ENCODE results near the gene TRPM2. TPM values are rescaled to one million over a fixed set of nuclear protein-coding genes. Genes with fewer than 3 reads are reported as not detected.

The TRPM2 gene
- total RNA-seq, 1 experiment from 2014 or later, result 28.1 TPM

DNA sequence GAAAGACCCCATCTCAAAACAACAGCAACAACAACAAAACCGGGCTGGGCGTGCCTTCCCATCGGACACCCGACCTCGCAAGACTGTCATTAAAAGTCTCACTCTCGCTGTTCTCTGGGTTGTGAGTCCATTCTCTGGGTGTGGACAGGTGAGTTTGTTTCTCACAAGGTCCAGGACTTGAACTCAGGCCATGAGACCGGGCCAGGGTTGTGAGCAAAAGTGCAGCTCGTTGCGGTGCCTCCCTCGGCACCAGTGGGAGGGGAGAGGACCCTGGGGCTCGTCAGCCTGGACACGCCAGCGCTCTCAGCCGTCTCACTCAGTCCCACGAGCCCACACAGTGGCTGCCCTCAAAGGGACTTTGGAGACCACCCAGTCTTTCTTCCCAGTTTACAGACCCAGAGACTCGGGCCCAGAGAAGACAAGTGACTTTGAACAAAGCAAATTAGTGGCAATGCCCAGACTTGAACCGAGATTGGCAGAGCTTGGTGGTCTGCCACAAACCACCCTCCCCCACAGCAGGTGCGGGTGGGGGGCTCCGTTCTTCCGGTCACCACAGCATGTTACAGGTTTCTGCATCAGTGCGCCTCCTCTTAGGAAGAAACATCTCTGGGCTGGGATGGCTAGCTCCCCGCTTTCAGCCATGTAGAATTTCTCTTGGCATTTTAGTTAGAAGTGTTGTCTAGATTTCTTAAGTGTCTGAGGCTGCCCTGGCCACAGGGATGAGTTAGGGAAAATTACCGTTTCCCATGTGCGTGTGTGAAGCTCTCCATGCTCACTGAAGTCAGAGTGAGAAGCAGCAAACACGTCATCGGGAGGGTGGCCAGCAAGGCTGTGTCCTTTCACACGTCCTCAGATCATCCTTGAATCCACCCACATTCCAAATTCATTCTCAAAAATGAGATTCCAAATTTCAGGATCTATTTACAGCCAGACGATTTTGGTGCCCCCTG lies 130.1 kb downstream of the TRPM2 start:
- H3K79me2 ChIP-seq (ENCODE audit: insufficient read depth, low read length), result no peaks in the 10 kb centered on the region

More for the DNA sequence above, 130.1 kb downstream of the TRPM2 start:
- ChIA-PET RAD21 (ENCODE audit: low non-redundant PET in 1 of 2, low total read pairs in 2 of 2, uncharacterized antibody in 2 of 2, unreplicated experiment in 2 of 2) (interaction anchor here in 1 of 2 experiments (0.6 kb wide), 1 partner anchor 184 kb away, joined by 3 read pairs; no protein-coding TSS in a partner anchor), POLR2A (no interaction called here), CTCF (no interaction called here)
- no peak for TF ChIP-seq SP1 (IDR thresholded peaks at IDR 0.05; ENCODE audit: low read depth)
- TF ChIP-seq, protein P1, sequence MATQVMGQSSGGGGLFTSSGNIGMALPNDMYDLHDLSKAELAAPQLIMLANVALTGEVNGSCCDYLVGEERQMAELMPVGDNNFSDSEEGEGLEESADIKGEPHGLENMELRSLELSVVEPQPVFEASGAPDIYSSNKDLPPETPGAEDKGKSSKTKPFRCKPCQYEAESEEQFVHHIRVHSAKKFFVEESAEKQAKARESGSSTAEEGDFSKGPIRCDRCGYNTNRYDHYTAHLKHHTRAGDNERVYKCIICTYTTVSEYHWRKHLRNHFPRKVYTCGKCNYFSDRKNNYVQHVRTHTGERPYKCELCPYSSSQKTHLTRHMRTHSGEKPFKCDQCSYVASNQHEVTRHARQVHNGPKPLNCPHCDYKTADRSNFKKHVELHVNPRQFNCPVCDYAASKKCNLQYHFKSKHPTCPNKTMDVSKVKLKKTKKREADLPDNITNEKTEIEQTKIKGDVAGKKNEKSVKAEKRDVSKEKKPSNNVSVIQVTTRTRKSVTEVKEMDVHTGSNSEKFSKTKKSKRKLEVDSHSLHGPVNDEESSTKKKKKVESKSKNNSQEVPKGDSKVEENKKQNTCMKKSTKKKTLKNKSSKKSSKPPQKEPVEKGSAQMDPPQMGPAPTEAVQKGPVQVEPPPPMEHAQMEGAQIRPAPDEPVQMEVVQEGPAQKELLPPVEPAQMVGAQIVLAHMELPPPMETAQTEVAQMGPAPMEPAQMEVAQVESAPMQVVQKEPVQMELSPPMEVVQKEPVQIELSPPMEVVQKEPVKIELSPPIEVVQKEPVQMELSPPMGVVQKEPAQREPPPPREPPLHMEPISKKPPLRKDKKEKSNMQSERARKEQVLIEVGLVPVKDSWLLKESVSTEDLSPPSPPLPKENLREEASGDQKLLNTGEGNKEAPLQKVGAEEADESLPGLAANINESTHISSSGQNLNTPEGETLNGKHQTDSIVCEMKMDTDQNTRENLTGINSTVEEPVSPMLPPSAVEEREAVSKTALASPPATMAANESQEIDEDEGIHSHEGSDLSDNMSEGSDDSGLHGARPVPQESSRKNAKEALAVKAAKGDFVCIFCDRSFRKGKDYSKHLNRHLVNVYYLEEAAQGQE (IDR thresholded peaks at IDR 0.05; ENCODE audit: low read depth), result no peak
- TF ChIP-seq RAD21 (IDR thresholded peaks at IDR 0.05; ENCODE audit: low read depth), result no peak
- no peak for TF ChIP-seq ZFX (IDR thresholded peaks at IDR 0.05)
- TF ChIP-seq ZBTB33 (IDR thresholded peaks at IDR 0.05; ENCODE audit: extremely low read depth, insufficient replicate concordance, low read length), result no peak
- no peak for TF ChIP-seq SRF (IDR thresholded peaks at IDR 0.05; ENCODE audit: low read depth)
- no peak for TF ChIP-seq CBX3 (IDR thresholded peaks at IDR 0.05; ENCODE audit: low read depth)
- no peak for TF ChIP-seq JUND (IDR thresholded peaks at IDR 0.05)
- TF ChIP-seq ZNF274 (IDR thresholded peaks at IDR 0.05; ENCODE audit: low read depth, low read length), result no peak
- TF ChIP-seq FOSL1 (IDR thresholded peaks at IDR 0.05; ENCODE audit: low read depth), result no peak
- no peak for TF ChIP-seq EZH2 (IDR thresholded peaks at IDR 0.05)
- no peak for TF ChIP-seq POLR2AphosphoS5 (IDR thresholded peaks at IDR 0.05; ENCODE audit: low read depth, low read length)
- no peak for TF ChIP-seq ELF1 (IDR thresholded peaks at IDR 0.05; ENCODE audit: borderline replicate concordance, low read depth)
- TF ChIP-seq EZH2phosphoT487 (IDR thresholded peaks at IDR 0.05; ENCODE audit: borderline replicate concordance), result no peak
- Histone ChIP-seq H3K4me2 (ENCODE audit: low read length) (no peak overlapping the region), H3K4me1 (ENCODE audit: control insufficient read depth in 1 of 2, insufficient read depth in 2 of 2, low read length in 2 of 2) (peaks cover 0 to 5% of the 10 kb centered on the region in 2 experiments; a peak in 1 of 4 replicates), H3K9ac (ENCODE audit: low read length) (no peak overlapping the region), H3K9me2 (ENCODE audit: insufficient read depth) (no peaks in the 10 kb centered on the region), H3K9me3 (ENCODE audit: control insufficient read depth in 1 of 2, insufficient read depth in 1 of 2, low read depth in 1 of 2, low read length in 2 of 2) (no peaks in the 10 kb centered on the region), H4K20me1 (ENCODE audit: insufficient read depth) (no peaks in the 10 kb centered on the region), H3K4me3 (replicated peaks in 1 of 2; ENCODE audit: low read depth in 1 of 2, low read length in 2 of 2) (no peak overlapping the region), H3K27ac (ENCODE audit: low read depth, low read length) (no peak overlapping the region), H3K27me3 (ENCODE audit: insufficient read depth, low read length) (no peaks in the 10 kb centered on the region), H2AFZ (ENCODE audit: low read depth, low read length, poor library complexity, severe bottlenecking) (no peak overlapping the region), H3K36me3 (ENCODE audit: control insufficient read depth in 1 of 2, insufficient read depth in 2 of 2, low read length in 2 of 2) (no peaks in the 10 kb centered on the region)
- intact Hi-C loops (cut with micrococcal nuclease), result no loop called here
- ATAC-seq (no peak), DNase-seq (ENCODE audit: low read depth, low spot score) (no peak)
- no TSS peak for BruUV-seq (replicated peaks)
